CD4-positive, alpha-beta T cell treated with Interferon gamma for 1 hour (primary cell): Measurements from ENCODE around the gene CORO2B.

Source experiments
- DNase-seq: peaks from one replicate; pipeline ENCODE4 v3.0.0-alpha.2; 2020

CORO2B gene

GRCh38 chr15:68706931-68707330 lies 128.1 kb downstream of the CORO2B start:
- no peak for DNase-seq

- no peak for DNase-seq
Observed at GRCh38 chr15:68707386-68707785, 128.6 kb downstream of the CORO2B start.

- DNase-seq: no peak
Observed at GRCh38 chr15:68709876-68710275, 131.1 kb downstream of the CORO2B start.

GRCh38 chr15:68710536-68710935 lies 131.7 kb downstream of the CORO2B start:
- DNase-seq: no peak

- no peak for DNase-seq
Observed at GRCh38 chr15:68711406-68711805, 132.6 kb downstream of the CORO2B start.

GRCh38 chr15:68712886-68713285 lies 134.1 kb downstream of the CORO2B start:
- no peak for DNase-seq

GRCh38 chr15:68713874-68714273 lies 135.1 kb downstream of the CORO2B start:
- no peak for DNase-seq

- DNase-seq: no peak
Observed at GRCh38 chr15:68715111-68715510, 136.3 kb downstream of the CORO2B start.

GRCh38 chr15:68717951-68718350 lies 139.2 kb downstream of the CORO2B start:
- no peak for DNase-seq

- DNase-seq: no peak
Observed at GRCh38 chr15:68718468-68718867, 139.7 kb downstream of the CORO2B start.

- DNase-seq: no peak
Observed at GRCh38 chr15:68719051-68719450, 140.3 kb downstream of the CORO2B start.

GRCh38 chr15:68719672-68720071 lies 140.9 kb downstream of the CORO2B start:
- no peak for DNase-seq

GRCh38 chr15:68721886-68722285 lies 143.1 kb downstream of the CORO2B start:
- DNase-seq: no peak

GRCh38 chr15:68725736-68726135 lies 146.9 kb downstream of the CORO2B start:
- peak; percentile 6 for DNase-seq

GRCh38 chr15:68726246-68726645 lies 147.5 kb downstream of the CORO2B start:
- DNase-seq: no peak

- no peak for DNase-seq
Observed at GRCh38 chr15:68729789-68730411, 151.1 kb downstream of the CORO2B start.

GRCh38 chr15:68730471-68730919 lies 151.7 kb downstream of the CORO2B start:
- no peak for DNase-seq

- no peak for DNase-seq
Observed at GRCh38 chr15:68730976-68731897, 152.4 kb downstream of the CORO2B start.

GRCh38 chr15:68732451-68732850 lies 153.7 kb downstream of the CORO2B start:
- DNase-seq: no peak

GRCh38 chr15:68733666-68734065 lies 154.9 kb downstream of the CORO2B start:
- no peak for DNase-seq

- no peak for DNase-seq
Observed at GRCh38 chr15:68734352-68734751, 155.6 kb downstream of the CORO2B start.

- no peak for DNase-seq
Observed at GRCh38 chr15:68734881-68735280, 156.1 kb downstream of the CORO2B start.

GRCh38 chr15:68735610-68736009 lies 156.8 kb downstream of the CORO2B start:
- DNase-seq: no peak

GRCh38 chr15:68739390-68740080 lies 160.7 kb downstream of the CORO2B start:
- DNase-seq: no peak
